Measurements from ENCODE around the gene TRPV3. TPM values are rescaled to one million over a fixed set of nuclear protein-coding genes. Genes with fewer than 3 reads are reported as not detected.
A peak's percentile ranks its signal among the peaks of the same experiment; 100 is the strongest.

The TRPV3 gene
- total RNA-seq, 3 donors from 2014 or later = 7.7 to 17.8 (median 8.6) TPM

DNA sequence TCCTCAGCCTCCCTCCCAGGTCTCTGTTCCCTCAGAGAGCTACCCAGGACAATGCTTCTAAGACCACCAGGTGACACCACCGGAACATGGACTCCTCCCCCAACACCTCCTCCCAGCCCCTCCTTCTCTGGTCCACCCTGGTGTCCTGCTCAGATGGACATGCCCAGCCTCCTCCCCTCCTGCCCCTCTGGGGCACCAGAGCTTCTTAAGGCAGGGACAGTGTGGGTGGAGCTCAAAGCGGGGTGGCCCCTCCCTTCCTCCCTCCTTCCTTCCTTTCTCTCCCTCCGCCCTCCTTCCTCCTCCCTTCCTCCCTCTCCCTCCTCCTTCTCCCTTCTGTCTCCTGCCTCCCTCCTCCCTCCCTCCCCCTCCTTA is 22.7 kb downstream of the TRPV3 start:
- peaks cover 6% of the 10 kb centered on the region for H3K4me1 ChIP-seq (ENCODE audit: low read depth)
- H3K4me3 ChIP-seq = no peak overlapping the region
- H3K36me3 ChIP-seq (ENCODE audit: low read depth) = no peaks in the 10 kb centered on the region
- H3K9me3 ChIP-seq = no peaks in the 10 kb centered on the region
- intact Hi-C loops (cut with DNase I, micrococcal nuclease) = no loop called here
- TF ChIP-seq, protein P1, sequence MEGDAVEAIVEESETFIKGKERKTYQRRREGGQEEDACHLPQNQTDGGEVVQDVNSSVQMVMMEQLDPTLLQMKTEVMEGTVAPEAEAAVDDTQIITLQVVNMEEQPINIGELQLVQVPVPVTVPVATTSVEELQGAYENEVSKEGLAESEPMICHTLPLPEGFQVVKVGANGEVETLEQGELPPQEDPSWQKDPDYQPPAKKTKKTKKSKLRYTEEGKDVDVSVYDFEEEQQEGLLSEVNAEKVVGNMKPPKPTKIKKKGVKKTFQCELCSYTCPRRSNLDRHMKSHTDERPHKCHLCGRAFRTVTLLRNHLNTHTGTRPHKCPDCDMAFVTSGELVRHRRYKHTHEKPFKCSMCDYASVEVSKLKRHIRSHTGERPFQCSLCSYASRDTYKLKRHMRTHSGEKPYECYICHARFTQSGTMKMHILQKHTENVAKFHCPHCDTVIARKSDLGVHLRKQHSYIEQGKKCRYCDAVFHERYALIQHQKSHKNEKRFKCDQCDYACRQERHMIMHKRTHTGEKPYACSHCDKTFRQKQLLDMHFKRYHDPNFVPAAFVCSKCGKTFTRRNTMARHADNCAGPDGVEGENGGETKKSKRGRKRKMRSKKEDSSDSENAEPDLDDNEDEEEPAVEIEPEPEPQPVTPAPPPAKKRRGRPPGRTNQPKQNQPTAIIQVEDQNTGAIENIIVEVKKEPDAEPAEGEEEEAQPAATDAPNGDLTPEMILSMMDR (IDR thresholded peaks at IDR 0.05) = no peak
- DNase-seq = peak in 2 of 3 donors; percentile 47 to 50
- ATAC-seq = peak; percentile 70

DNA sequence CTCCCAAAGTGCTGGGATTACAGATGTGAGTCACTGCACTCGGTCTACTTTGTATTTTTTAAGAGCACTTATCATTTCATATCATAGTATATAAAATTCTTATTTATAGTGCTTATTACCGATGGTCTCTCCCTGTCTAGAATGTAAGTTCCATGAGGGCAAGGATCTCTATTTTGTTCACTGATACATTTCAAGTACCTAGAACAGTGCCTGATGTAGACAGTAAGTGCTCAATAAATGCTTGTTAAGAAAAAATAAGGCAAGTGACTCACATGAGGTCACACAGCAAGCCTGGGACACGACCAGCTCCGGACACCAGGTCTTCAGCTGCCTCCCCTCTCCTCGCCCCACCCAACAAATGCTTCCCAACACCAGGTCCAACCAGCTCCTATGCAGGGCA is 23.9 kb downstream of the TRPV3 start:
- no peaks in the 10 kb centered on the region for H3K36me3 ChIP-seq (ENCODE audit: low read depth)
- H3K4me3 ChIP-seq = no peak overlapping the region
- DNase-seq = no peak
- no peak for ATAC-seq
- no peaks in the 10 kb centered on the region for H3K9me3 ChIP-seq
- intact Hi-C loops (cut with DNase I, micrococcal nuclease) = no loop called here
- TF ChIP-seq, protein P1 (IDR thresholded peaks at IDR 0.05) = no peak
- peaks cover 6% of the 10 kb centered on the region for H3K4me1 ChIP-seq (ENCODE audit: low read depth)

DNA sequence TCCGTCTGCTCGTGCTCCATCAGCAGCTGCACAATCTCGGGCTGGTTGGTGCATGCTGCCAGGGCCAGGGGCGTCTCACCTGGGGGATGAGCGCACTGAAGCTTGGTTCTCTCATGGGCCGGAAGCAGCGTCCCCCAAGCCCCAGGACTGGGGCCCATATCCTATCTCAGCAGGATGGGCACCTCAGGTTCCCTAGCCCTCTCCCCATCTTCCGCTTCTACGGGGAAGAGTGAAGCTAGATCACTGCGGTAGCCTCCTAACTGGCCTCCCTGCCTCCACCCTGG is 24.8 kb downstream of the TRPV3 start:
- Histone ChIP-seq H3K4me3 (no peak overlapping the region), H3K9me3 (no peaks in the 10 kb centered on the region), H3K36me3 (ENCODE audit: low read depth) (no peaks in the 10 kb centered on the region), H3K4me1 (ENCODE audit: low read depth) (peaks cover 6% of the 10 kb centered on the region)
- intact Hi-C loops (cut with DNase I, micrococcal nuclease) = no loop called here
- TF ChIP-seq, protein P1 (IDR thresholded peaks at IDR 0.05) = no peak
- DNase-seq (no peak), ATAC-seq (no peak)

DNA sequence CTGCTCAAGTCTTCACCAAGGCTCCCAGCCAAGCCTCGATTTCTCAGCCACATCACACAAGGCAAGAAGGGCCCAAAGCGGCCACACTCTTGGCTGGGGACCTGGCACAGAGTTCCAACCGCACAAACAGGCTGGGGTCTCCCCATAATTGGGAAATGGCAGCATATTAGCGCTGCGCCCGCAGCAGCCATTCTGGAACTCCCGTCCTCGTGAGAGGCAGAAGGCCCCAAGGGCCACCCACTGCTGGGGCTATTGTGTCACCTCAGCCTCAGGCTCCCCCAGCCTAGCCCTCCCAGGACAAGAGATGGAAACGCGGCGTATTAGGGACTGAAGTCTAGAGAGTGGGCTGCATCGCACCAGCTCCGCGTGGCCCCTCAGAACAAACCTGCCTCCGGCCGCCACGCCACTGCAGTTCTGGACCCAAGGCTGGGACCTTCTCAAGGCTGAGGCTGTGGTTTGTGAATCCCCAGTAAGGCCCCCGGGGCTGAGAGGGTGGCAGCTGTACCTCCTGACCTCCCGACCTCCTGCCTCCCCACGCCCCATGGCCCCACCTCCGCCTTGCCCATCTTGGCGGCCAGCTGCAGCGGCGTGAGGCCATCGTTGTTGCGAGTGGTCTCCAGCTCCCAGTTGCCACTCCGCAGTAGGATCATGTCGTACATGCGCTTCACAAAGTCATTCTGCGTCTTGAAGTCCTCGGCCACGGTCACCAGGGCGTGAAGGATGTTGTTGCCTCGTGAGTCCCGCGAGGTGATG is 25.3 kb downstream of the TRPV3 start:
- H3K4me3 ChIP-seq = no peak overlapping the region
- DNase-seq (peak in 1 of 3 donors; percentile 22), ATAC-seq (no peak)
- H3K9me3 ChIP-seq = no peaks in the 10 kb centered on the region
- TF ChIP-seq, protein P1 (IDR thresholded peaks at IDR 0.05) = no peak
- no peaks in the 10 kb centered on the region for H3K36me3 ChIP-seq (ENCODE audit: low read depth)
- H3K4me1 ChIP-seq (ENCODE audit: low read depth) = peaks cover 6% of the 10 kb centered on the region
- intact Hi-C loops (cut with DNase I, micrococcal nuclease) = no loop called here

DNA sequence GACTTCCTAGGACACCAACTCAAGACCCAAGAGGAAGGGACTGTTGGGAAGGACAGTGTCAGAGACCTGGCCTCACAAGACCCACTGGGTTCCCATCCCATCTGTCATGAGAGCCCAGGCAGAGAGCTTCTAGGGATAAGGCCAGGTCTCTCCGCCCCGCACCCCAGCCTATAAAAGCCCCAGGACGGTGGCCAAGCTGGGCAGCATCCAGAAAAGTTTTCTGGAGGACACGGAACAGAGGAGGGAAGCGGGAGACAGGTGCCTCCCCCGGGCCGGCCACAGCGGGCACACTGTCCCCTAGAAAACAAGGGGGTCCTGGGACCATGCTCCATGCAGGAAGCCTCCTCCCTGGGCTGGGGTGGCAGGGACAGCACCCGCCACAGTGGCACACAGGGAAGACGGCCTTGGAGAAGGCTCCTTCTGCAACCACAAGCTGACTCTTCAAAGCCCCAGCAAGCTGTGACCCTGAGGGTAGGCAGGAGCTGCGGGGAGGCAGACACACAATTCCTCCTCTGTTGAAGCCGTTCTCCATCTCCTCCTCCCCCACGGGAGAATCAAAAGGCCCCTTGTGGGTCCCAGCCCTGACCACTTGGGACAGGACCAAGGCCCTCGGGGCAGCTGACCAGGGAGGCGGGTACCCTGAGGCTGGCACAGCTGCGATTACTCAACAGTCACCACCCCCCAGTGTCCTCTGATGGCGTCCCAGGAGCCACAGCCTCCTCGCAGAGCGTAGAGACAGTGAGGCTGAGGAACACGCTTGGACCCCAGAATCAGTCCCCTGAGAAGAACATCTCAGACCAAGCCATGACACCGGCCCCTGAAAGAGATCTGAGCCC is 26.1 kb downstream of the TRPV3 start:
- Histone ChIP-seq H3K4me1 (ENCODE audit: low read depth) (peaks cover 6% of the 10 kb centered on the region), H3K36me3 (ENCODE audit: low read depth) (no peaks in the 10 kb centered on the region), H3K9me3 (no peaks in the 10 kb centered on the region), H3K4me3 (no peak overlapping the region)
- peak in 1 of 3 donors; percentile 12 for DNase-seq
- ATAC-seq = no peak
- TF ChIP-seq, protein P1 (IDR thresholded peaks at IDR 0.05) = no peak
- intact Hi-C loops (cut with DNase I, micrococcal nuclease) = no loop called here

Data from mucosa of descending colon (tissue), 3 donors.